GM18526 (cell line): ENCODE measurements around the gene FOXP3.

Experiments
- POLR2A ChIP-seq: IDR thresholded peaks from 3 replicates; pipeline ENCODE4 v1.6.1; 2011; ENCODE audit not compliant: insufficient read length; ENCODE audit errors: extremely low read depth

The FOXP3 gene, protein sequence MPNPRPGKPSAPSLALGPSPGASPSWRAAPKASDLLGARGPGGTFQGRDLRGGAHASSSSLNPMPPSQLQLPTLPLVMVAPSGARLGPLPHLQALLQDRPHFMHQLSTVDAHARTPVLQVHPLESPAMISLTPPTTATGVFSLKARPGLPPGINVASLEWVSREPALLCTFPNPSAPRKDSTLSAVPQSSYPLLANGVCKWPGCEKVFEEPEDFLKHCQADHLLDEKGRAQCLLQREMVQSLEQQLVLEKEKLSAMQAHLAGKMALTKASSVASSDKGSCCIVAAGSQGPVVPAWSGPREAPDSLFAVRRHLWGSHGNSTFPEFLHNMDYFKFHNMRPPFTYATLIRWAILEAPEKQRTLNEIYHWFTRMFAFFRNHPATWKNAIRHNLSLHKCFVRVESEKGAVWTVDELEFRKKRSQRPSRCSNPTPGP

DNA sequence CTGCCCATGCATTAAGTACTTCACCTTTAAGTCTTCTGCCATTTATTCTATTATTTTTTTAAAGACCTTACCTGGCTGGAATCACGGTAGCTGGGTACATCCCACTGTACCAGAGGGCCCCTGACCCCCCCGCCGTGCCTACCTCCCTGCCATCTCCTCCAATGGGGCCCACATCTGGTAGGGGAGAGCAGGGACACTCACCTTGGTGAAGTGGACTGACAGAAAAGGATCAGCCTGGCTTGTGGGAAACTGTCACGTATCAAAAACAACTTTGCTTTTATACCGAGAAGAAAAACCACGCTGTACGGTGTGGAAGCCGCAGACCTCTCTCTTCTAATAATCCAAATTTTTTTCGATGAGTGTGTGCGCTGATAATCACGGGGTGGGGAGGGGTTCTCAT lies at the start of gene FOXP3:
Gene FOXP3, minus strand, starts transcription at position 251 of the 400 bp plus-strand sequence. CDS start 6,205 bp downstream, outside the sequence.
- TF ChIP-seq POLR2A: no peak

DNA sequence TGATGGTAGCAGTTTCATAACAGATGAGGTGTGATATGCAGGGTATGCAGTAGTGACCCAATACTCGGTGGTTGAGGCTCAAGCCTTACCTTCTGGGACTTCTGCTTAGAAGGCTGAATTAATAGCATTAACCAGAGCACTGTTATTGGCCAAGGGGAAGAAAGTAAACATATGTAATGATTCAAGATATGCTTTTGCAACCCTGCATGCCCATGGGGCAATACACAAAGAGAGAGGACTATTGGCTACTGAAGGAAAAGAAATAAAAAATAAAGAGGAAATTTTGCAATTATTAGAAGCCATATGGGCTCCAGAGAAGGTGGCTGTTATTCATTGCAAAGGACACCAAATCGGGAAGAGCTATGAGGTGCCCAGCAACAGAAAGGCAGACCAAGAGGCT lies 47.7 kb upstream of the FOXP3 start:
- no peak for TF ChIP-seq POLR2A

DNA sequence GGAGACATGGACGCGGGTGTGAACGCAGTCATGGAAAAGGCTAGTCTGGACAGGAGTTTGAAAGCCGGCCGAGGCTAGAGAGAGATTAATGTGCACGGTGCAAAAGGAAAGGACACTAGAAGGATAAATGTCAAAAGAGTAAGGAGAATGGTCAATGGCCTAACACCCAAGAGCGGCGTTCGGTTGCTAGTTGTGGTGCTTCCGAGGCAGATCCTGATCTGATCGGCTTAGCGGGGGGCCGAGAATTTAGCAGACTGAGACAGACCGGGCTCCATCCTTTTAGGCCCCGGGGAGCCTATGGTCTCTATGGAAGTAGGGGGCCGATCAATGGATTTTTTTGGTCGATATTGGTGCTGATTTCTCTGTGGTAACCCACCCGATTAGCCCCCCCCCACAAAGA lies 45.9 kb upstream of the FOXP3 start:
- TF ChIP-seq POLR2A: no peak

DNA sequence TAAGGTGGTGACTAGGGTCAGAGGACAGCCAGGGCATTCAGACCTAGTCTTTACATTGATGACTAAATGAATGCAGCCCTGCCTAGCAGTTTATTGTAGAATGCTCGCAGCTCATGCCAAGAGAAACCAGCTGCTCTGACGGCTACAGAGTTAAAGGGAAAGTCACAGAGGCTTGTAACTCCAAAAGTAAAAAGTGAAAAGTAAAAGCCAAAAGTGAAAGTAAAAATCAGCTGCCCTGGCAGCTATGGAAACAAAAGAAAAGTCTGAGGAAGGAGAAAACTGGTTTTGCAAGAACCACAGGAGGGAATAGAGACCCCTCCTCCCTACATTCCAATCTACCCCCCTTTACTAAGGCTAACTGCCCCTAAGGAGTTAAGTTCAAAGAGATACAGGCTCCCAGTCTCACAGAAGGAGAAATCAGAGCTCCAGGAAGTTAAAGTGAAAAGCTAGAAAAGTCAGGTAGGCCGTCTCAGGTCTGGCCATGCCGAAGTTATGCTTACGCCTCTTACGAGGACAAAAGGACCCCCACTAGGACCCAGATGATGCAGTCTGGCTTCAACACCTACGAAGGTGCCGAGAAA lies 45.0 kb upstream of the FOXP3 start:
- no peak for TF ChIP-seq POLR2A

DNA sequence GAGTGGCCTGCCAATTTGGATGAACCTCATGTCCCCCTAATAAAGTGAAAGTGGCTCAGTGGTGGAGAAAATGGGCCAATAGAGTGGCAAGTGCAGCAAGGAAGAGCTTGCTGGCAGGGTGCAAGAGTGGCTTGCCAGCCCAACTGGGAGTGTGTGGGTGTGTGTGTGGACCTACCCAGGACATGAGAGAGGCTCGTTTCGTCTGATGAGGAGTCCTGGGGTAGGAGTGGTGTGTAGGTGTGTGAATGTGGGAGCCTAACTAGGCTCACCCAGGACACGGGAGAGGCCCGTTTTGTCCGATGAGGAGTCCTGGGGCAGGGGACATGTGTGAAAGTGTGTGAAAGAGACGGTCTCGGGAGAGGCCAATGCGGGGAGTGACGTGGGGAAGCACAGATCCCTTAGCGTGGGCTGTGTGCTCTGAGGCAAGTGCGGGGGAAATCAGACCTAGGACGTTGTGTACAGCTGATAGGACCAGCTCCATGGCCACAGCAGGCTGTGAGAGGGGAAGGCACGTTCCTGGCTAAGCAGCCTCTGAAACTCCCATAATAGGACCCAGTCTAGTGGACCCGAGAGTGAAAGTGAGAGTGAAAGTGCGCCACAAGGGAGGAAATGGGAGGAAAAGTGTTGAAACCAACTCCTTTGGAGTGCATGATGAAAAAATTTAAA lies 44.2 kb upstream of the FOXP3 start:
- TF ChIP-seq POLR2A: no peak

DNA sequence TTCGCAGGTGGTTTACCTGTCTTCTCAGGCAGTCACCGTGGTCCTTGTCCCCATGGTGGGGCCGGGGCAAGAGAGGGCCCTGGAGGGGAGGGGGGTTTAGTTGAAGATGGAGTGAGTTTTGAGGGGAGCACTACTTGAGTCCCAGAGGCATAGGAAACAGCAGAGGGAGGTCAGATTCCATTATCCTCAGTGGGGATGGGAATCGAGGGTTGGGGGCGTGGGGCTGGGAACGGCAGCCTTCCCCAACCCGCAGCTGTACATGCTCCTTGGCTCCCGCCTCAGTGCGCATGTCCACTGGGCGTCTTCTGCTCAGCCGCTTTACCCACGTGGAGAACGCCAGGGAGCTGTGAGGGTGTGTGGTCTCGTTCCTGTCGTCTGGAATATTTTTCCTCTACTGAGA lies 38.8 kb upstream of the FOXP3 start, which contains the start of gene GAGE10:
Gene GAGE10, plus strand, starts transcription at position 301 of the 400 bp plus-strand sequence. CDS start 1,214 bp downstream, outside the sequence.
- no peak for TF ChIP-seq POLR2A

DNA sequence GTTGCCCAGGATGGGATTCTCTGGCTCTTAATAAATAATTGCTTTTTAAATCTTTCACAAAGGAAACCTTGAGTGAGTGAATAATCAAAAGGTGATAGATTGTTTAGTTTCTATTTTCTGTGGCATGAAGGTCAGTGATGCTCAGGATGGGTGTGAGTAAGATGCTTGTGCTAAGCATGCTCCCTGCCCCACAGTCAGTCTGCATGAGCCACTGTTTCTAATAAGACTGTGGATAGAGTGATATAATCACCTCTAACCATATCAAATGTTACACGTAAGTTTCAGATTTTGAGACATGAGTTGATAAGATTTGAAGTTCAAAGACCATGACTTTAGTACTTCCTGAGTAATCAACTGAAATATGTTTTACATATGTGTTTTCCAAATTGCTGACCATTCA lies 36.2 kb upstream of the FOXP3 start:
- TF ChIP-seq POLR2A: no peak

DNA sequence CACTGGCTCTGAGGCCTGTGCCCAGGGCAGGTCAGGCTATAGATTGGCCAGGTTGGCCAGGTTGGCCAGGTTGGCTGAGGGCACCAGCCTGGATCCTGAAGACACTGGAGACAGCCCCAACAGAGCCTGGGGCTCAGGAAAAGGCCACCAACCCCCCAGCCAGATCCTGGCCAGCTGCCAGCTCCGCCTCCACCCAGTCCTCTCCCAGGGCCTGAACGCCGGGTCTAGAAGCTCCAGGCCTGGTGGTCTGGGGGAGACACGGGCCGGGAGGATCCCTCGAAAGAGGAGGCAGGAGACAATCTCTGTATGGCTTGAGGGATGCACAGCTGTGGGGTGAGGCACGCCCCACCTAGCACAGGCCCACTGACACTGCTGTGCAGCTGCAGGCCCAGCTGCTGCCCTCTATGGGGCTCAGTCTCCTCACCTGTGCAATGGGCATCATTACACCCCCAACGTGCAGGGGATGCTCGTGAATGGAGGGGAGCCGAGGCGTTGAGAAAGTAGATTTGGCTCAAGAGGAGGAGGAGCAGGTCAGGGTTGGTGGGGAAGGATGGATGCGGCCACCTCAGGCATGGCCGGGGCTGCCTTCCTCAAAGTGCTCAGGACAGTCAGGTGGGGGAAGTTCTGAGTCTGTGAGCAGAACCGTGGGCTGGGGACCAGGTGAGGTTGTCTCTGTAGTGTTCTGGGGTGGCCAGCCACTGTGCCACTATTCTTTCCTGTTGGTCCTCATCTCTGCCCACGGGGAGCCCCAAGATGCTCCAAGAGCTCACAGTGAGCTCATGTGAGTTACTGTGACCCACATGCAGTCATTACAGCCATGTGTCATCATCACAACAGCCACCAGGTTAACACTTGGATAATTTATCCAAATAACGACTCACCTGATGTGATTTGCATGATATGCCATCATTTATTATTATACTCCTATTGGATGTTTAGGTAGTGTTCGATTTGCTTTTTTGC lies 28.2 kb upstream of the FOXP3 start:
- TF ChIP-seq POLR2A: no peak

DNA sequence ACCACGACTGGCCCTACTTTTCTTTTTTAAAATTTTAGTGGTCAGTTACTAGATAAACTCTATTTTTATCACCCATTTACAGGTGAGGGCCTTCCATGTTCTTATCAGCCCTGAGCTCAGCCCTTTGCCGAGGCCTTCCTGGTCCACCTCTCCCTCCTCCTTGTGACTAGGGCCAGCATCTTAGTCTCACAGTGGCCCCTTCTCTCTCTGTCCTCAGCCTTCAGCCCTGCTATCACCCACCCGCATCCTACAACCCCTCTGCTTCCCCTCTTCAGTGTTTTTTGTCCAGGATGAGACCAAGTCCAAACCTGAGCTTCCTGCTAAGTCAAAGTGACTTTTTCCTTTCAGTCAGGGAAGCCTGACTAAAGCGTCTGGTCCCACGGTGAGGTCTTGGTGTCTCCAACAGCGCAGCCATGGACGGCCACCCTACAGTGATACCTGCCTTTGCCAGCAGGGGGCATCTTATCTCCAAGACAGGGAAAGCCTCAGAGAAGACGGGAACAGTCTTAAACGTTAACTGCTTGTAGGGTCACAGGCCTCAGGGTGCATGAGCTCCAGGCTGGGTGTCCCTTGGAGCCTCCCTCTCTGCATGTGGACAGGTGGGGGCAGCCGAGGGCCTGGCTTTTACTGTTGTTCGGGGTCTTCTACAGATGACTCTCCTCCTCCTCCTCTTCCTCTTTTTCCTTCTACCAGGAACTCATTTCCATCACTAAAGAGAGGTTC lies 27.3 kb upstream of the FOXP3 start:
- TF ChIP-seq POLR2A: no peak

DNA sequence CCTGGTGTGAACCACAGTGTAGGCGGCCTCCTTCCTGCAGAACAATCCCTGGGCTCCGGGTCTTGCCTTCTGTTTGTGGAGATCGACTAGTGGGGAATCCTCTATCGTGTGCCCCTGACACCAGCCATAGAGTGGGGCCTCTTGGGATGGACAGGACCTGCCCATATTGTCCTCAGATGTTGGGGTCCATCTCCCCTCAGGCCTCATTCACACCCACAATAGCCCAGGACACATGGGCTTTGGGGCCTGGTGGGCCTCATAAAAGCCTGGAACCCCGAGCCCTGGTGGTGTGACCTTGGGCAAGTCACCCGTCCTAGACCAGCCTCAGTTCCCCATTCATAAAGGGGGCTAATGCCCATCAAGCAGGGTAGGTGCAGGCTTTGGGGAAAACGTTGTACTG lies 25.7 kb upstream of the FOXP3 start:
- no peak for TF ChIP-seq POLR2A

DNA sequence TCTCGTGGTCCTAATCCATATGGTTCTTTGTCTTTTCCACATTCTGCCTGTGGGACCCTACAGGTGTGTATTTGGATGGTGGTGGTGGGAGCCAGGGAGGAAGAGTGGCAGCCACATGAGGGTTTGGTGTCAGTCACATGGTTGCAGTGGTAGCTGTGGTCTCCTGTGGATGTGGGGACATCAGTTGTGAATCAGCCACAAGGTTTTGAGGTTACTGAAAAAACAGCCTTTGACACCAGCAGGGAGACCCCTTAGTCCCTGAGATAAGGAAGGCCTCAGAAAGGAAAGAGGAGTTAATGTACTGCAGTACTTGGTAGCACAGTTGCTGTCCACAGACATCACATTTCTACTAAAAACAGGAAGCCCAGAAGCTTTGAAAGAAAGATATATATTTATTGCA lies 23.2 kb upstream of the FOXP3 start:
- no peak for TF ChIP-seq POLR2A

DNA sequence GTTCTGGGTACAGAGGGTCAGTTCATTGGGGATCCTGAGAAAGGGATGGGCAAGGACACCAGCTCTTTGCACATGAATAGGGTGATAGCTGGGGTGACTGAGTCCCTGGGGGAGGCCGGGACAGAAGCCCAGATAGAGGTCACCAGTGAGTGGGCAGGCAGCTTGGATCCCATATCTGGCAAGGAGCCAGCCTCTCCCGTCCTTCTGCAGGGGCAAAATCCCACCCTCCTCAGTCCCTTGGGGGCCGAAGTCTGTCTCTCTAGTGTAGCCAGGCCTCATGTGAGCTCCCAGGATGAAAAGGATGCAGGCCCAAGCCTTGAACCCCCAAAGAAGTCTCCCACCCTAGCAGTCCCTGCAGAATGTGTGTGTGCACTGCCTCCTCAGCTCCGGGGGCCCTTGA lies 22.1 kb upstream of the FOXP3 start:
- TF ChIP-seq POLR2A: no peak

DNA sequence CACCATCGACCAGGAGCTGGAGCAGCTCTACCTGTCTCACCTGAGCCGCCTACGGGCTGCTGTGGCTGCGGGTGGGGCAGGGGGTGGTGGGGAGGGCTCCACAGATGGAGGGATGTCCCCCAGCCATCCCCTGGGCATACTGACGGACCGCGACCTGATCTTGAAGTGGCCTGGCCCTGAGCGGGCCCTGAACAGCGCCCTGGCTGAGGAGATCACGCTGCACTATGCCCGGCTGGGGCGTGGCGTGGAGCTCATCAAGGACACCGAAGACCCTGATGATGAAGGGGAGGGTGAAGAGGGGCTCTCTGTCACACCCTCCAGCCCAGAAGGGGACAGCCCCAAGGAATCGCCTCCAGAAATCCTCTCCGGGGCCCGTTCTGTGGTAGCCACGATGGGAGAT lies 21.6 kb upstream of the FOXP3 start:
- no peak for TF ChIP-seq POLR2A

DNA sequence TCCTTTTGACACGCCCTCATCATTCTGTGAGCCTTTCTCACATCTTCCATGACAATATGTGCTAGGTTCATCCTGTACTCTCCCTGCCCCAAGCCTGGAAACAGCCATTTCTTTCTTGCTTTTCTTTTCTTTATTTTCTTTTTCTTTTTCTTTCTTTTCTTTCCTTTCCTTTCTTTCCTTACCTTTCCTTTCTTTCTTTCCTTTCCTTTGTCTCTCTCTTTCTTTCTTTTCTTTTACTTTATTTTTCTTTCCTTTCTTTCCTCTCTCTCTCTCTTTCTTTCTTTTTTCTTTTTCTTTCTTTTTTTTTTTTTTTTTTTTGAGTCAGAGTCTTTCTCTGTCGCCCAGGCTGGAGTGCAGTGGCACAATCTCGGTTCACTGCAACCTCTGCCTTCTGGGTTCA lies 19.7 kb upstream of the FOXP3 start:
- no peak for TF ChIP-seq POLR2A
